Measurements from ENCODE around the gene SMARCA2.

Gene SMARCA2

GRCh38 chr9:2174911-2175310 is 159.8 kb downstream of the SMARCA2 start:
- TF ChIP-seq TAF1 (IDR thresholded peaks at IDR 0.05; ENCODE audit: borderline replicate concordance, insufficient read depth, low read length) = no peak
- TF ChIP-seq POLR2AphosphoS5 (IDR thresholded peaks at IDR 0.05; ENCODE audit: low read depth, low read length) = no peak
- no peak for TF ChIP-seq SIN3A (IDR thresholded peaks at IDR 0.05; ENCODE audit: borderline replicate concordance, insufficient read depth, low read length)
- TF ChIP-seq FOXP2 (optimal IDR thresholded peaks at IDR 0.05; ENCODE audit: borderline replicate concordance, extremely low read depth, extremely low read length, insufficient read depth) = no peak
- TF ChIP-seq REST (IDR thresholded peaks at IDR 0.05; ENCODE audit: insufficient read depth in 1 of 2, low read depth in 2 of 2, low read length in 2 of 2) = no peak

GRCh38 chr9:2177121-2177520 is 162.0 kb downstream of the SMARCA2 start:
- TF ChIP-seq SIN3A (IDR thresholded peaks at IDR 0.05; ENCODE audit: borderline replicate concordance, insufficient read depth, low read length) = no peak
- TF ChIP-seq TAF1 (IDR thresholded peaks at IDR 0.05; ENCODE audit: borderline replicate concordance, insufficient read depth, low read length) = no peak
- TF ChIP-seq FOXP2 (optimal IDR thresholded peaks at IDR 0.05; ENCODE audit: borderline replicate concordance, extremely low read depth, extremely low read length, insufficient read depth) = no peak
- TF ChIP-seq REST (IDR thresholded peaks at IDR 0.05; ENCODE audit: insufficient read depth in 1 of 2, low read depth in 2 of 2, low read length in 2 of 2) = no peak
- TF ChIP-seq POLR2AphosphoS5 (IDR thresholded peaks at IDR 0.05; ENCODE audit: low read depth, low read length) = no peak

- TF ChIP-seq POLR2AphosphoS5 (IDR thresholded peaks at IDR 0.05; ENCODE audit: low read depth, low read length) = no peak
- TF ChIP-seq FOXP2 (optimal IDR thresholded peaks at IDR 0.05; ENCODE audit: borderline replicate concordance, extremely low read depth, extremely low read length, insufficient read depth) = no peak
- TF ChIP-seq REST (IDR thresholded peaks at IDR 0.05; ENCODE audit: insufficient read depth in 1 of 2, low read depth in 2 of 2, low read length in 2 of 2) = no peak
- no peak for TF ChIP-seq SIN3A (IDR thresholded peaks at IDR 0.05; ENCODE audit: borderline replicate concordance, insufficient read depth, low read length)
- no peak for TF ChIP-seq TAF1 (IDR thresholded peaks at IDR 0.05; ENCODE audit: borderline replicate concordance, insufficient read depth, low read length)
These were observed 163.0 kb downstream of the SMARCA2 start for GRCh38 chr9:2178034-2178734.

GRCh38 chr9:2179567-2179966 is 164.4 kb downstream of the SMARCA2 start:
- TF ChIP-seq FOXP2 (optimal IDR thresholded peaks at IDR 0.05; ENCODE audit: borderline replicate concordance, extremely low read depth, extremely low read length, insufficient read depth) = no peak
- TF ChIP-seq TAF1 (IDR thresholded peaks at IDR 0.05; ENCODE audit: borderline replicate concordance, insufficient read depth, low read length) = no peak
- no peak for TF ChIP-seq POLR2AphosphoS5 (IDR thresholded peaks at IDR 0.05; ENCODE audit: low read depth, low read length)
- TF ChIP-seq REST (IDR thresholded peaks at IDR 0.05; ENCODE audit: insufficient read depth in 1 of 2, low read depth in 2 of 2, low read length in 2 of 2) = no peak
- TF ChIP-seq SIN3A (IDR thresholded peaks at IDR 0.05; ENCODE audit: borderline replicate concordance, insufficient read depth, low read length) = no peak
